SK-N-SH (cell line): Measurements from ENCODE around the gene ELFN2. TPM values are rescaled to one million over a fixed set of nuclear protein-coding genes. Genes with fewer than 3 reads are reported as not detected.

Experiments
- CTCF ChIA-PET: fragments of 300-600, 350-600 bp; formaldehyde crosslinking; extraction: SDS; loops from one replicate; lab custom pipeline; 2021; lab: Yijun Ruan, JAX
- POLR2A ChIA-PET: fragments of 350-600 bp; sonication (Branson Sonifier 250); formaldehyde crosslinking; extraction: SDS; loops from one replicate; lab custom pipeline; 2020; ENCODE audit warnings: antibody characterized with exemption, inconsistent platforms; lab: Yijun Ruan, JAX
- DNase-seq: peaks from one replicate; pipeline ENCODE4 v3.0.0; 2012
- H2AFZ ChIP-seq: fragments of 200-600 bp; sonication (generic); 2 replicates; pipeline ENCODE4 v1.8.1; 2016; ENCODE audit warnings: antibody characterized with exemption, mild to moderate bottlenecking, low read depth
- H3F3A ChIP-seq: fragments of 200-600 bp; sonication (generic); replicated peaks from 2 replicates; pipeline ENCODE3; 2016; ENCODE audit warnings: antibody characterized with exemption, mild to moderate bottlenecking; ENCODE audit not compliant: insufficient read depth
- H3K27ac ChIP-seq, 2 experiments: fragments of 200-500 bp in 1 of 2; fragments of 200-600 bp in 1 of 2; sonication (Bioruptor generic) in 1 of 2; sonication (generic), shearing (Covaris generic) in 1 of 2; 2 replicates each; pipeline versions ENCODE4 v1.5.1 to v1.6.1; 2014 to 2016; ENCODE audit warnings: low read depth in 2 of 2, inconsistent platforms in 1 of 2, low read length in 1 of 2, mild to moderate bottlenecking in 1 of 2, mixed read lengths in 1 of 2
- H3K27me3 ChIP-seq: fragments of 200-600 bp; sonication (generic), shearing (Covaris generic); 2 replicates; pipeline ENCODE4 v1.6.1; 2016; ENCODE audit warnings: mixed run types; ENCODE audit not compliant: insufficient read depth
- H3K36me3 ChIP-seq, 2 experiments: fragments of 200-500 bp in 1 of 2; fragments of 200-600 bp in 1 of 2; sonication (Bioruptor generic) in 1 of 2; sonication (generic) in 1 of 2; replicated peaks in 1 of 2; 2 replicates each; pipeline versions ENCODE3 to v1.5.1; 2014 to 2016; ENCODE audit warnings: low read length in 1 of 2, mild to moderate bottlenecking in 1 of 2; ENCODE audit not compliant: insufficient read depth in 2 of 2, control insufficient read depth in 1 of 2
- H3K4me1 ChIP-seq, 2 experiments: fragments of 200-500 bp in 1 of 2; fragments of 200-600 bp in 1 of 2; sonication (Bioruptor generic) in 1 of 2; sonication (generic), shearing (Covaris generic) in 1 of 2; 2 replicates each; pipeline versions ENCODE4 v1.5.1 to v1.6.1; 2014 to 2016; ENCODE audit warnings: low read depth in 1 of 2, low read length in 1 of 2, mixed run types in 1 of 2; ENCODE audit not compliant: insufficient read depth in 2 of 2, control insufficient read depth in 1 of 2
- H3K4me2 ChIP-seq: fragments of 200-600 bp; sonication (generic), shearing (Covaris generic); 2 replicates; pipeline ENCODE4 v1.6.1; 2017; ENCODE audit warnings: mixed run types
- H3K4me3 ChIP-seq, 2 experiments: fragments of 200-500 bp in 1 of 2; fragments of 200-600 bp in 1 of 2; sonication (Bioruptor generic) in 1 of 2; sonication (generic), shearing (Covaris generic) in 1 of 2; 2 replicates each; pipeline versions ENCODE4 v1.5.1 to v1.8.1; 2014 to 2016; ENCODE audit warnings: low read depth in 2 of 2, inconsistent platforms in 1 of 2, low read length in 1 of 2, mild to moderate bottlenecking in 1 of 2, mixed read lengths in 1 of 2, moderate library complexity in 1 of 2
- H3K79me2 ChIP-seq: fragments of 200-600 bp; sonication (generic); 2 replicates; pipeline ENCODE4 v1.8.1; 2017; ENCODE audit warnings: mild to moderate bottlenecking; ENCODE audit not compliant: insufficient read depth
- H3K9ac ChIP-seq: fragments of 200-600 bp; sonication (generic); 2 replicates; pipeline ENCODE4 v1.6.1; 2017; ENCODE audit warnings: mixed run types
- H3K9me2 ChIP-seq: fragments of 200-600 bp; sonication (generic); 2 replicates; pipeline ENCODE4 v1.6.1; 2017; ENCODE audit warnings: mixed run types
- H3K9me3 ChIP-seq: fragments of 200-600 bp; sonication (generic); 2 replicates; pipeline ENCODE4 v1.6.1; 2017; ENCODE audit warnings: mixed run types, mild to moderate bottlenecking, moderate library complexity
- H4K20me1 ChIP-seq: fragments of 200-600 bp; sonication (generic); 2 replicates; pipeline ENCODE4 v1.6.1; 2017; ENCODE audit warnings: mild to moderate bottlenecking, mixed run types; ENCODE audit not compliant: insufficient read depth
- ELF1 ChIP-seq: IDR thresholded peaks from 2 replicates; pipeline ENCODE4 v1.4.0; 2012
- FOXJ3 ChIP-seq: sonication (generic); formaldehyde crosslinking; IDR thresholded peaks from 2 replicates; pipeline ENCODE4 v1.5.1; 2020; ENCODE audit warnings: mild to moderate bottlenecking, missing genetic modification reagents
- GATA2 ChIP-seq: sonication (generic); formaldehyde crosslinking; IDR thresholded peaks from 2 replicates; pipeline ENCODE4 v1.5.0; 2020; ENCODE audit warnings: mild to moderate bottlenecking, missing genetic modification reagents
- NRF1 ChIP-seq: IDR thresholded peaks from 2 replicates; pipeline ENCODE4 v1.6.1; 2012; ENCODE audit warnings: low read depth, mild to moderate bottlenecking, low read length
- POLR2AphosphoS5 ChIP-seq: IDR thresholded peaks from 2 replicates; pipeline ENCODE4 v1.6.1; 2012; ENCODE audit warnings: low read depth, low read length
- RXRA ChIP-seq: IDR thresholded peaks from 2 replicates; pipeline ENCODE4 v1.4.0; 2012; ENCODE audit warnings: low read depth, mild to moderate bottlenecking, borderline replicate concordance
- SIN3A ChIP-seq: IDR thresholded peaks from 2 replicates; pipeline ENCODE4 v1.6.1; 2012; ENCODE audit warnings: low read depth, mild to moderate bottlenecking, low read length, moderate library complexity, borderline replicate concordance
- SMC3 ChIP-seq: IDR thresholded peaks from 2 replicates; pipeline ENCODE4 v1.6.1; 2012; ENCODE audit warnings: low read depth, low read length, improper control_type of control experiment
- TEAD4 ChIP-seq: IDR thresholded peaks from 2 replicates; pipeline ENCODE4 v1.4.0; 2012; ENCODE audit warnings: mild to moderate bottlenecking, borderline replicate concordance; ENCODE audit not compliant: insufficient read depth
- YY1 ChIP-seq: IDR thresholded peaks from 2 replicates; pipeline ENCODE4 v1.4.0; 2012; ENCODE audit warnings: low read depth, mild to moderate bottlenecking
- WGBS: methylation state at CpG from one replicate; pipeline ENCODE4 v1.1.6; 2017; ENCODE audit warnings: low lambda C conversion rate; 5-methylcytosine and 5-hydroxymethylcytosine counted together
- polyA plus RNA-seq, 3 experiments: library from polyadenylated mRNA; depleted of rRNA; stranded (reverse); fragments of >200 nt; gene quantifications; 2 replicates each; pipeline ENCODE4 v1.2.3, GENCODE V29; 2012
- TF ChIP-seq, protein P1 (sequence below): fragments of 150-350 bp; IDR thresholded peaks from 2 replicates; pipeline ENCODE4 v1.6.1; 2017; ENCODE audit warnings: antibody characterized with exemption, low read length, low read depth, borderline replicate concordance
- TF ChIP-seq, protein P2 (sequence below): fragments of 150-350 bp; IDR thresholded peaks from 2 replicates; pipeline ENCODE4 v1.6.1; 2016; ENCODE audit warnings: mild to moderate bottlenecking, low read depth, low read length
- TF ChIP-seq, protein P3 (sequence below): fragments of 200-600 bp; sonication (generic); IDR thresholded peaks from 2 replicates; pipeline ENCODE4 v1.6.1; 2017; ENCODE audit warnings: antibody characterized with exemption, mild to moderate bottlenecking, moderate library complexity
- TF ChIP-seq, protein P4 (sequence below): IDR thresholded peaks from 2 replicates; pipeline ENCODE4; 2012

ELFN2 gene
- polyA plus RNA-seq, 1 of the 3 experiments (the other 2 are of a cell fraction) = 2.8 TPM

DNA sequence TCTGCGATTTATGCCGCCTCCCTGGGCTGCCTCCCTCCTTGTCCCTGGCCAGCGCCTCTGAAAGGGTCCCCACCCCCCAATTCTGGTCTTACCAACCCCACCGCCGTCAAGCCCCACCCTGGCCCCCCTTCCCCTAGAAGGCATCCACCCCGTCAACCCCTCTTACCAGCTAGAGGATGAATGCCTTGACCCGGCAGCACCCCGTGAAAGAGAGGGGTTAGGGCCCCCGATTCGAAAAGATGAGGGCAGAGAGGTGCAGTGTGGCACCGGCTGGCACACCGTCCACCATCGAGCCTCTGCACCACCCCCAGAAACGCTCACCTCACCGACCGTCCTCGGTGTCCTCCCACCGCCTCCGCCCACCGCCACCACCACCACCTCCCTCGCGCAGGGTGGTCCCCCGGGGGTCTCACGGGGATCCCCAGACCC lies 559 bp downstream of the ELFN2 start:
- 6% methylated on average over 16 of the region's 24 CpGs for WGBS
- CTCF ChIA-PET = interaction anchor here (5.3 to 10.0 kb wide), 2 partner anchors 13 to 109 kb away, joined by 57 to 287 read pairs; no protein-coding TSS in a partner anchor
- Histone ChIP-seq H3K27ac (no peak overlapping the region), H3K27me3 (no peaks in the 10 kb centered on the region; the same call in 1 of the 2 replicates), H3K4me2 (peak overlapping the region; percentile 81), H3K9ac (peak overlapping the region; percentile 46), H3K9me3 (no peaks in the 10 kb centered on the region), H3K79me2 (no peaks in the 10 kb centered on the region), H3K36me3 (no peaks in the 10 kb centered on the region), H4K20me1 (no peaks in the 10 kb centered on the region), H3K4me3 (peak overlapping the region; percentile 57 to 65), H3K4me1 (peaks cover 0 to 6% of the 10 kb centered on the region in 2 experiments; a peak in 1 of 4 replicates), H2AFZ (peak overlapping the region; percentile 70; the same call in 1 of the 2 replicates), H3F3A (peaks cover 10% of the 10 kb centered on the region), H3K9me2 (no peaks in the 10 kb centered on the region)
- no peak for DNase-seq
- POLR2A ChIA-PET = interaction anchor here (0.7 kb wide), 1 partner anchor 358 kb away, joined by 3 read pairs; no protein-coding TSS in a partner anchor
- TF ChIP-seq NRF1 (no peak), SIN3A (no peak), FOXJ3 (no peak), POLR2AphosphoS5 (no peak), GATA2 (CRISPR knock-in tag) (no peak), SMC3 (no peak), RXRA (no peak), YY1 (no peak), ELF1 (no peak), TEAD4 (no peak)
- TF ChIP-seq, protein P1, sequence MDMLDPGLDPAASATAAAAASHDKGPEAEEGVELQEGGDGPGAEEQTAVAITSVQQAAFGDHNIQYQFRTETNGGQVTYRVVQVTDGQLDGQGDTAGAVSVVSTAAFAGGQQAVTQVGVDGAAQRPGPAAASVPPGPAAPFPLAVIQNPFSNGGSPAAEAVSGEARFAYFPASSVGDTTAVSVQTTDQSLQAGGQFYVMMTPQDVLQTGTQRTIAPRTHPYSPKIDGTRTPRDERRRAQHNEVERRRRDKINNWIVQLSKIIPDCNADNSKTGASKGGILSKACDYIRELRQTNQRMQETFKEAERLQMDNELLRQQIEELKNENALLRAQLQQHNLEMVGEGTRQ = no peak
- TF ChIP-seq, protein P2, sequence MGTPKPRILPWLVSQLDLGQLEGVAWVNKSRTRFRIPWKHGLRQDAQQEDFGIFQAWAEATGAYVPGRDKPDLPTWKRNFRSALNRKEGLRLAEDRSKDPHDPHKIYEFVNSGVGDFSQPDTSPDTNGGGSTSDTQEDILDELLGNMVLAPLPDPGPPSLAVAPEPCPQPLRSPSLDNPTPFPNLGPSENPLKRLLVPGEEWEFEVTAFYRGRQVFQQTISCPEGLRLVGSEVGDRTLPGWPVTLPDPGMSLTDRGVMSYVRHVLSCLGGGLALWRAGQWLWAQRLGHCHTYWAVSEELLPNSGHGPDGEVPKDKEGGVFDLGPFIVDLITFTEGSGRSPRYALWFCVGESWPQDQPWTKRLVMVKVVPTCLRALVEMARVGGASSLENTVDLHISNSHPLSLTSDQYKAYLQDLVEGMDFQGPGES = no peak
- TF ChIP-seq, protein P3, sequence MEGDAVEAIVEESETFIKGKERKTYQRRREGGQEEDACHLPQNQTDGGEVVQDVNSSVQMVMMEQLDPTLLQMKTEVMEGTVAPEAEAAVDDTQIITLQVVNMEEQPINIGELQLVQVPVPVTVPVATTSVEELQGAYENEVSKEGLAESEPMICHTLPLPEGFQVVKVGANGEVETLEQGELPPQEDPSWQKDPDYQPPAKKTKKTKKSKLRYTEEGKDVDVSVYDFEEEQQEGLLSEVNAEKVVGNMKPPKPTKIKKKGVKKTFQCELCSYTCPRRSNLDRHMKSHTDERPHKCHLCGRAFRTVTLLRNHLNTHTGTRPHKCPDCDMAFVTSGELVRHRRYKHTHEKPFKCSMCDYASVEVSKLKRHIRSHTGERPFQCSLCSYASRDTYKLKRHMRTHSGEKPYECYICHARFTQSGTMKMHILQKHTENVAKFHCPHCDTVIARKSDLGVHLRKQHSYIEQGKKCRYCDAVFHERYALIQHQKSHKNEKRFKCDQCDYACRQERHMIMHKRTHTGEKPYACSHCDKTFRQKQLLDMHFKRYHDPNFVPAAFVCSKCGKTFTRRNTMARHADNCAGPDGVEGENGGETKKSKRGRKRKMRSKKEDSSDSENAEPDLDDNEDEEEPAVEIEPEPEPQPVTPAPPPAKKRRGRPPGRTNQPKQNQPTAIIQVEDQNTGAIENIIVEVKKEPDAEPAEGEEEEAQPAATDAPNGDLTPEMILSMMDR = no peak
- TF ChIP-seq, protein P4, sequence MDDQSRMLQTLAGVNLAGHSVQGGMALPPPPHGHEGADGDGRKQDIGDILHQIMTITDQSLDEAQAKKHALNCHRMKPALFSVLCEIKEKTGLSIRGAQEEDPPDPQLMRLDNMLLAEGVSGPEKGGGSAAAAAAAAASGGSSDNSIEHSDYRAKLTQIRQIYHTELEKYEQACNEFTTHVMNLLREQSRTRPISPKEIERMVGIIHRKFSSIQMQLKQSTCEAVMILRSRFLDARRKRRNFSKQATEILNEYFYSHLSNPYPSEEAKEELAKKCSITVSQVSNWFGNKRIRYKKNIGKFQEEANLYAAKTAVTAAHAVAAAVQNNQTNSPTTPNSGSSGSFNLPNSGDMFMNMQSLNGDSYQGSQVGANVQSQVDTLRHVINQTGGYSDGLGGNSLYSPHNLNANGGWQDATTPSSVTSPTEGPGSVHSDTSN = no peak
